Lower leg skin (tissue), 3 donors: ENCODE data around the gene ZFYVE28.

Experiments used
- POLR2A ChIP-seq, 2 donors: fragments of 450-650 bp; IDR thresholded peaks; one replicate each; pipeline ENCODE4 v1.6.1; 2016 to 2017; ENCODE audit warnings: antibody characterized with exemption in 2 of 2, mild to moderate bottlenecking in 1 of 2, moderate library complexity in 1 of 2
- TF ChIP-seq, protein P1 (sequence below), 3 donors: fragments of 450-650 bp; IDR thresholded peaks; one replicate each; pipeline ENCODE4 v1.5.1; 2016; ENCODE audit warnings: antibody characterized with exemption in 3 of 3, mild to moderate bottlenecking in 3 of 3, moderate library complexity in 2 of 3

DNA sequence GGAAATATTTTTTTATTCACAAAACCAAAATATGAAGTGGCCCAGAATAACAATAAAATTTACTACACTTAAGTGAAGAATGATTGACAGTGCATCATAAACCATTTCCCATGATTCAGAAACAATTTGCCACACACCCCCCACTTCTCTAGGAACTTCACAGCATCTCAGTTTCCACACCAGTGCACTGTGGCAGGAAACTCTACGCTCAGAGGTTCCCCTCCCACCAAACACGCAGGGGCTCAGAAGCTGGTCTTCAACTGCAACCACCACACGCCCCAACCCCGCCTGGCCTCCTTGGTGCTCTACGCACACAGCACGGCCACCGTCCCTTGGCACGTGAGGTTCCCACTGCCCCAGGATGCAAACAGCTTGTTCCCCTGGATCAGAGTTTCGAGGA, 63.7 kb downstream of the ZFYVE28 start:
- TF ChIP-seq, protein P1, sequence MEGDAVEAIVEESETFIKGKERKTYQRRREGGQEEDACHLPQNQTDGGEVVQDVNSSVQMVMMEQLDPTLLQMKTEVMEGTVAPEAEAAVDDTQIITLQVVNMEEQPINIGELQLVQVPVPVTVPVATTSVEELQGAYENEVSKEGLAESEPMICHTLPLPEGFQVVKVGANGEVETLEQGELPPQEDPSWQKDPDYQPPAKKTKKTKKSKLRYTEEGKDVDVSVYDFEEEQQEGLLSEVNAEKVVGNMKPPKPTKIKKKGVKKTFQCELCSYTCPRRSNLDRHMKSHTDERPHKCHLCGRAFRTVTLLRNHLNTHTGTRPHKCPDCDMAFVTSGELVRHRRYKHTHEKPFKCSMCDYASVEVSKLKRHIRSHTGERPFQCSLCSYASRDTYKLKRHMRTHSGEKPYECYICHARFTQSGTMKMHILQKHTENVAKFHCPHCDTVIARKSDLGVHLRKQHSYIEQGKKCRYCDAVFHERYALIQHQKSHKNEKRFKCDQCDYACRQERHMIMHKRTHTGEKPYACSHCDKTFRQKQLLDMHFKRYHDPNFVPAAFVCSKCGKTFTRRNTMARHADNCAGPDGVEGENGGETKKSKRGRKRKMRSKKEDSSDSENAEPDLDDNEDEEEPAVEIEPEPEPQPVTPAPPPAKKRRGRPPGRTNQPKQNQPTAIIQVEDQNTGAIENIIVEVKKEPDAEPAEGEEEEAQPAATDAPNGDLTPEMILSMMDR (IDR thresholded peaks at IDR 0.05) = no peak
- TF ChIP-seq POLR2A (IDR thresholded peaks at IDR 0.05) = no peak
